Neural cell (in vitro differentiated cells): Measurements from ENCODE around the gene CRTC3. TPM values are rescaled to one million over a fixed set of nuclear protein-coding genes. Genes with fewer than 3 reads are reported as not detected.

Experiments used
- H2AFZ ChIP-seq: fragments of 200-600, 300-800 bp; sonication (generic), shearing (Covaris generic); 2 replicates; pipeline ENCODE4 v1.6.0; 2014; ENCODE audit warnings: low read depth, mild to moderate bottlenecking, antibody characterized with exemption, low read length, moderate library complexity
- H3F3A ChIP-seq: fragments of 200-600 bp; shearing (Covaris generic); 2 replicates; pipeline ENCODE4 v1.6.1; 2016; ENCODE audit warnings: mild to moderate bottlenecking, moderate library complexity, mixed read lengths, antibody characterized with exemption, low read length; ENCODE audit not compliant: insufficient read depth, poor library complexity, severe bottlenecking
- H3K27ac ChIP-seq: fragments of 200-600, 300-800 bp; sonication (generic), shearing (Covaris generic); 2 replicates; pipeline ENCODE4 v1.5.1; 2014; ENCODE audit warnings: mild to moderate bottlenecking, low read length, moderate library complexity
- H3K27me3 ChIP-seq: fragments of 300-800, 200-600 bp; sonication (generic), shearing (Covaris generic); 2 replicates; pipeline ENCODE4 v1.6.0; 2014; ENCODE audit warnings: mild to moderate bottlenecking, low read depth, low read length, moderate library complexity; ENCODE audit not compliant: insufficient read depth
- H3K36me3 ChIP-seq: fragments of 300-800, 200-600 bp; sonication (generic), shearing (Covaris generic); 2 replicates; pipeline ENCODE4 v1.5.1; 2014; ENCODE audit warnings: mild to moderate bottlenecking, antibody characterized with exemption, low read length, moderate library complexity; ENCODE audit not compliant: insufficient read depth
- H3K4me2 ChIP-seq: fragments of 300-800, 200-600 bp; sonication (generic), shearing (Covaris generic); 2 replicates; pipeline ENCODE4 v1.6.0; 2014; ENCODE audit warnings: mild to moderate bottlenecking, low read length
- H3K4me3 ChIP-seq: fragments of 300-800, 200-600 bp; sonication (generic), shearing (Covaris generic); 2 replicates; pipeline ENCODE4 v1.5.1; 2014; ENCODE audit warnings: mild to moderate bottlenecking, low read length, moderate library complexity
- H3K79me2 ChIP-seq: fragments of 200-600 bp; shearing (Covaris generic); replicated peaks from 2 replicates; pipeline ENCODE4 v1.6.0; 2014; ENCODE audit warnings: mild to moderate bottlenecking, low read length, moderate library complexity; ENCODE audit not compliant: insufficient read depth
- H3K9ac ChIP-seq: fragments of 300-800, 200-600 bp; sonication (generic), shearing (Covaris generic); 2 replicates; pipeline ENCODE4 v1.6.1; 2016; ENCODE audit warnings: mild to moderate bottlenecking, low read length, mixed read lengths
- H3K9me2 ChIP-seq: fragments of 200-600 bp; shearing (Covaris generic); 2 replicates; pipeline ENCODE4 v1.6.1; 2016; ENCODE audit warnings: mild to moderate bottlenecking, low read length, mixed read lengths; ENCODE audit not compliant: insufficient read depth
- H3K9me3 ChIP-seq: fragments of 200-600, 300-800 bp; sonication (generic), shearing (Covaris generic); 2 replicates; pipeline ENCODE4 v1.6.1; 2016; ENCODE audit warnings: mild to moderate bottlenecking, mixed run types, low read length, moderate library complexity, mixed read lengths
- H4K20me1 ChIP-seq: fragments of 200-600 bp; shearing (Covaris generic); 2 replicates; pipeline ENCODE4 v1.6.1; 2016; ENCODE audit warnings: mild to moderate bottlenecking, mixed run types; ENCODE audit not compliant: insufficient read depth
- MXI1 ChIP-seq: fragments of 450-650 bp; conservative IDR thresholded peaks from 2 replicates; pipeline ENCODE4 v1.6.1; 2014; ENCODE audit warnings: antibody characterized with exemption, mild to moderate bottlenecking; ENCODE audit not compliant: poor library complexity, severe bottlenecking
- TAF1 ChIP-seq: IDR thresholded peaks from 2 replicates; pipeline ENCODE4 v1.6.1; 2012; ENCODE audit warnings: low read depth
- polyA plus RNA-seq: library from polyadenylated mRNA; depleted of rRNA; stranded (reverse); fragments of >200 nt; gene quantifications from 2 replicates; pipeline ENCODE4 v1.2.3, GENCODE V29; 2014
- TF ChIP-seq, protein P1 (sequence below): IDR thresholded peaks from 2 replicates; pipeline ENCODE4 v1.6.1; 2012; ENCODE audit warnings: borderline replicate concordance

CRTC3 gene
- polyA plus RNA-seq, 1 donor from 2014 or later, result 5.5 TPM

DNA sequence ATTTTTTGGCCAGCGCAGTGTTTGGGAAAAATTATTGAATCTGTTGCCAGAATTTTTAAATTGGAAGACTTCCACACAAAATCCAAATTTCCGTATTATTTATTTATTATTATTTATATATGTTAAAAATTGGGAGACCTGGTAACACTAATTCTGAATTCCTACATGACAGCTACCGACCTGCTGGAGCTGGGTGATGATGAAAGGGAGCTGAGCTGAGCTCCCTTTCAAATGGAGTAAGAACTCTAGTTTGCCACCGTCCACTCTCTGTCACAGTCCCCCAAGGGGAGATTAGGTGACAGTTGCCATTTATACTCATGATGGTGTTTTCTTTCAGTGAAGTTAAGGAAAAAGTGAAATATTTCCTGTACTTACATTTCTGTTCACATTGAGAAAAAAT, 1.4 kb downstream of the CRTC3 start:
- H3K4me3 ChIP-seq, result peak overlapping the region; percentile 85
- H3F3A ChIP-seq, result no peaks in the 10 kb centered on the region
- H3K27me3 ChIP-seq, result no peaks in the 10 kb centered on the region
- no peak for TF ChIP-seq MXI1
- no peaks in the 10 kb centered on the region for H3K36me3 ChIP-seq
- H2AFZ ChIP-seq, result peak overlapping the region; percentile 74
- H4K20me1 ChIP-seq, result no peaks in the 10 kb centered on the region
- H3K9ac ChIP-seq, result peak overlapping the region; percentile 90
- H3K4me2 ChIP-seq, result peak overlapping the region; percentile 96
- no peaks in the 10 kb centered on the region for H3K9me3 ChIP-seq
- H3K9me2 ChIP-seq, result no peaks in the 10 kb centered on the region
- peak overlapping the region; percentile 81 for H3K27ac ChIP-seq
- peaks cover 37% of the 10 kb centered on the region for H3K79me2 ChIP-seq

DNA sequence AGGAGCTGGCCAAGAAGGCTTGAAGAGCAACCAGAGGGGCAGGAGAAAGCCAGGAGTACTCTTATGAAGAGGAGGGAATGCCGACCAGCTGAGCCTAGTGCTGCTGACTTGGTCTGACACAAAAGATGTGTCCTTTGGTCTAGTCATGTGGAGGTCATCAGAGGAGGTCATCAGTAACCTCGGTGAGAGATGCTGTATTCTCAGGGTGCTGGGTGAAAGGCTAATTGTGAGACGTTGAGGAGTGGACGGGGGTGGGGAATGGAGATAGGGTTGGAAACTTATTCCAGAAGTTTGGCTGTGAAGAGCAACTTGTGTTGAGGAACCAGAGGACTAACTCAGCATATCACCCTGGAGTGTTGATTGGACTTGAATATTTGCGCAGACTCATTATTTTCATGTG, 5.5 kb downstream of the CRTC3 start:
- Histone ChIP-seq H3K9me3 (no peaks in the 10 kb centered on the region), H3K27me3 (no peaks in the 10 kb centered on the region), H2AFZ (no peak overlapping the region), H3K9ac (no peak overlapping the region), H3K79me2 (peaks cover 42% of the 10 kb centered on the region), H4K20me1 (no peaks in the 10 kb centered on the region), H3K4me3 (no peak overlapping the region), H3K27ac (no peak overlapping the region), H3F3A (no peaks in the 10 kb centered on the region), H3K9me2 (no peaks in the 10 kb centered on the region), H3K4me2 (no peak overlapping the region), H3K36me3 (no peaks in the 10 kb centered on the region)
- TF ChIP-seq, protein P1, sequence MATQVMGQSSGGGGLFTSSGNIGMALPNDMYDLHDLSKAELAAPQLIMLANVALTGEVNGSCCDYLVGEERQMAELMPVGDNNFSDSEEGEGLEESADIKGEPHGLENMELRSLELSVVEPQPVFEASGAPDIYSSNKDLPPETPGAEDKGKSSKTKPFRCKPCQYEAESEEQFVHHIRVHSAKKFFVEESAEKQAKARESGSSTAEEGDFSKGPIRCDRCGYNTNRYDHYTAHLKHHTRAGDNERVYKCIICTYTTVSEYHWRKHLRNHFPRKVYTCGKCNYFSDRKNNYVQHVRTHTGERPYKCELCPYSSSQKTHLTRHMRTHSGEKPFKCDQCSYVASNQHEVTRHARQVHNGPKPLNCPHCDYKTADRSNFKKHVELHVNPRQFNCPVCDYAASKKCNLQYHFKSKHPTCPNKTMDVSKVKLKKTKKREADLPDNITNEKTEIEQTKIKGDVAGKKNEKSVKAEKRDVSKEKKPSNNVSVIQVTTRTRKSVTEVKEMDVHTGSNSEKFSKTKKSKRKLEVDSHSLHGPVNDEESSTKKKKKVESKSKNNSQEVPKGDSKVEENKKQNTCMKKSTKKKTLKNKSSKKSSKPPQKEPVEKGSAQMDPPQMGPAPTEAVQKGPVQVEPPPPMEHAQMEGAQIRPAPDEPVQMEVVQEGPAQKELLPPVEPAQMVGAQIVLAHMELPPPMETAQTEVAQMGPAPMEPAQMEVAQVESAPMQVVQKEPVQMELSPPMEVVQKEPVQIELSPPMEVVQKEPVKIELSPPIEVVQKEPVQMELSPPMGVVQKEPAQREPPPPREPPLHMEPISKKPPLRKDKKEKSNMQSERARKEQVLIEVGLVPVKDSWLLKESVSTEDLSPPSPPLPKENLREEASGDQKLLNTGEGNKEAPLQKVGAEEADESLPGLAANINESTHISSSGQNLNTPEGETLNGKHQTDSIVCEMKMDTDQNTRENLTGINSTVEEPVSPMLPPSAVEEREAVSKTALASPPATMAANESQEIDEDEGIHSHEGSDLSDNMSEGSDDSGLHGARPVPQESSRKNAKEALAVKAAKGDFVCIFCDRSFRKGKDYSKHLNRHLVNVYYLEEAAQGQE, result no peak
- TF ChIP-seq TAF1, result no peak

DNA sequence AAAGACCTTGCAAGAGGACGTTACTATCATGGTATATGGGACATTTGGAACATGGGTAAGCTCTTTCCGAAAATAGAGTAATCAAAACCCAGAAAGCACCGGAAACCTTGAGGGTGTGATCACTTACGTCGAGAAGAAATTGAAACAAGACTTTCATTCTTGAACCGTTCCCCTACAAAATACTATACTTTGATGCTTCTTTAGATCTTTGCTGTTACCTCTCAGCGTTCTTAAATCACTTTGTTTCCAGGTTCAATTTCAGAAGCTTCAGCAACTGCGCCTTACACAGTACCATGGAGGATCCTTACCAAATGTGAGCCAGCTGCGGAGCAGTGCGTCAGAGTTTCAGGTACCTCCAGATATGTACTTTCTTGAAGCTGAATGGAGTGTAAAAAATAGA, 10.1 kb downstream of the CRTC3 start:
- TF ChIP-seq MXI1, result no peak
- TF ChIP-seq, protein P1, result no peak
- Histone ChIP-seq H3K9me2 (no peaks in the 10 kb centered on the region), H3K9me3 (no peaks in the 10 kb centered on the region), H3K4me2 (no peak overlapping the region), H3K27ac (no peak overlapping the region), H2AFZ (no peak overlapping the region), H3K9ac (no peak overlapping the region), H3K79me2 (peaks cover 11% of the 10 kb centered on the region), H4K20me1 (no peaks in the 10 kb centered on the region), H3K27me3 (no peaks in the 10 kb centered on the region), H3F3A (no peaks in the 10 kb centered on the region), H3K36me3 (no peaks in the 10 kb centered on the region), H3K4me3 (no peak overlapping the region)
